Measurements from ENCODE around the gene UBE2E3. TPM values are rescaled to one million over a fixed set of nuclear protein-coding genes. Genes with fewer than 3 reads are reported as not detected.

Gene UBE2E3
- total RNA-seq, 1 donor from 2014 or later, result 237 TPM

DNA sequence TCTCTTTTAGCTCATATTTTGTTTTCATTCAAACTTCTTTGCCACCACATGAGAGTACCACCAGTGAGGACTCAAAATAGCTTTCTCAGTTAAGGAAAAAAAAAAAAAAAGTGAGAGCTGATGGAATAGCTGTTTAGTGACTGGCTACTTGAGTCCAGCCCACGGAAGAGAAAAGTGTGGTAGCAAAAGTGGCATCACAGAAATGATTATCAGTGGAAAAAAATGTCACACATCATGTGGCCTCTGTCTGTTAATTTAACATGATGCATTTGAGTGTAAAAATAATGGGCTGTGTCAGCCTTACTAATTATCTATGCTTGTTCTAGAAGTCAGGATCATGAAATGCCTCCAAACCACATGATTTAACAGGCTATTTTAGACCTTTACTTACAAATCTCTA, 132.5 kb downstream of the UBE2E3 start:
- H3K4me1 Mint-ChIP-seq (ENCODE audit: unreplicated experiment), result no peaks in the 10 kb centered on the region
- no peak for TF ChIP-seq CTCF (IDR thresholded peaks at IDR 0.05; ENCODE audit: unreplicated experiment)
- no peaks in the 10 kb centered on the region for H3K27me3 Mint-ChIP-seq (ENCODE audit: unreplicated experiment)
- H3K9me3 Mint-ChIP-seq (ENCODE audit: unreplicated experiment), result no peaks in the 10 kb centered on the region
- H3K4me3 Mint-ChIP-seq (ENCODE audit: unreplicated experiment), result no peak overlapping the region
- no peak for DNase-seq (ENCODE audit: low spot score)
- no peak overlapping the region for H3K27ac Mint-ChIP-seq (ENCODE audit: unreplicated experiment)
- no peaks in the 10 kb centered on the region for H3K36me3 Mint-ChIP-seq (ENCODE audit: low read depth, unreplicated experiment)

Data from endothelial cell (in vitro differentiated cells).